Naive B cell (primary cell): ENCODE measurements around the gene CCDC190. TPM values are rescaled to one million over a fixed set of nuclear protein-coding genes. Genes with fewer than 3 reads are reported as not detected.
A peak's percentile ranks its signal among the peaks of the same experiment; 100 is the strongest.
"Not testable (repeated sequence)": the region's sequence is repeated elsewhere in the genome, so short reads cannot be mapped to it uniquely, and the experiment has no call there.

Experiments used
- ATAC-seq, 2 donors: fragments of 150-1000 bp; cut with Tn5 transposase; 2 replicates each; pipeline ENCODE4 v1.10.0; 2021; ENCODE audit warnings: low read depth in 2 of 2, mild to moderate bottlenecking in 2 of 2, moderate library complexity in 2 of 2
- DNase-seq: peaks from one replicate; pipeline ENCODE4 v3.0.0; 2022
- H3K27ac Mint-ChIP-seq, 6 donors: one replicate each; pipeline ENCODE4 v1.8.0; 2020 to 2022; ENCODE audit warnings: mild to moderate bottlenecking in 6 of 6, mixed read lengths in 6 of 6, moderate library complexity in 5 of 6, inconsistent platforms in 2 of 6
- H3K27me3 Mint-ChIP-seq, 3 donors: one replicate each; pipeline ENCODE4 v1.8.0; 2021 to 2022; ENCODE audit warnings: mixed read lengths in 3 of 3, mild to moderate bottlenecking in 1 of 3
- H3K36me3 Mint-ChIP-seq, 2 donors: one replicate each; pipeline ENCODE4 v1.8.0; 2020 to 2022; ENCODE audit warnings: mixed read lengths in 2 of 2, inconsistent platforms in 1 of 2, mild to moderate bottlenecking in 1 of 2
- H3K4me1 Mint-ChIP-seq, 3 donors: one replicate each; pipeline ENCODE4 v1.8.0; 2020 to 2022; ENCODE audit warnings: mixed read lengths in 3 of 3, inconsistent platforms in 1 of 3, mild to moderate bottlenecking in 1 of 3, moderate library complexity in 1 of 3
- H3K4me3 Mint-ChIP-seq, 8 donors: one replicate each; pipeline ENCODE4 v1.8.0; 2020 to 2022; ENCODE audit warnings: mild to moderate bottlenecking in 8 of 8, mixed read lengths in 8 of 8, moderate library complexity in 8 of 8, inconsistent platforms in 2 of 8
- H3K9me3 Mint-ChIP-seq, 7 donors: one replicate each; pipeline ENCODE4 v1.8.0; 2020 to 2022; ENCODE audit warnings: mixed read lengths in 7 of 7, mild to moderate bottlenecking in 5 of 7, inconsistent platforms in 2 of 7, moderate library complexity in 1 of 7
- polyA plus RNA-seq, 6 donors: library from polyadenylated mRNA; unstranded; fragments of 300-500 nt; fragmentation: Illumina TruSeq; gene quantifications; one replicate each; pipeline ENCODE4 v1.2.3, GENCODE V29; 2021; ENCODE audit warnings: low read depth in 6 of 6

CCDC190 gene
- polyA plus RNA-seq, 6 donors from 2014 or later, result not detected

- Mint-ChIP-seq H3K4me3 (no peak overlapping the region), H3K27ac (no peak overlapping the region), H3K9me3 (peaks cover 5 to 13% (median 8%) of the 10 kb centered on the region in 7 donors), H3K27me3 (peaks cover 12 to 32% (median 26%) of the 10 kb centered on the region in 3 donors), H3K36me3 (peaks cover 0 to 8% of the 10 kb centered on the region in 2 donors), H3K4me1 (no peaks in the 10 kb centered on the region)
- no peak for ATAC-seq
- DNase-seq, result no peak
Observed at GRCh38 chr1:162844153-162844552, 16.8 kb downstream of the CCDC190 start.

DNA sequence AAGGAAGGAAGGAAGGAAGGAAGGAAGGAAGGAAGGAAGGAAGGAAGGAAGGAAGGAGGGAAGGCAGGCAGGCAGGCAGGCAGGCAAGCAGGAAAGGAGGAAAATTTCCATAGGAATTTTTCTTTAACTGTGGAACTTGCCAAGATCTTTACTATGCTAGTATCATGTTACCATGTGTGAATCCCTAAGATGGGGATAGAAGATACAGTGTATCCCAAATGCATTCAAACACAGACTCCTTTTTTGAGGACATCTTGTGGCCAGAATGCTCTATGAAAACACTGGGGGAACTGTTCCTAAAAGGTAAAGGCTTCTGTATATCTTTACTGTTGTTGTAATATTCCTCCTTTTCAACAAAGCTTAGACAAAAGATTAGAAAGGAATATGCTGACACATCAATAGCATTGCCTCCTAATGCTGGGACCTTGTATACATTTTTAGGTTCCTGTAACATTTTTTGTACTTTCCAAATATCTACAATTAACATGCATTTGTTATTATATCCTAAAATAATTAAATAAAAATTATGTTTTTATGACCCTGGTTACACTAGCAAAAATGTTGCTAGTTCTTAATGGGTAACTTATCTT lies 20.6 kb downstream of the CCDC190 start:
- DNase-seq (no peak), ATAC-seq (no peak)
- Mint-ChIP-seq H3K27me3 (peaks cover 14 to 22% (median 22%) of the 10 kb centered on the region in 3 donors), H3K9me3 (peaks cover 10 to 34% (median 19%) of the 10 kb centered on the region in 7 donors), H3K4me1 (no peaks in the 10 kb centered on the region), H3K27ac (no peak overlapping the region), H3K4me3 (no peak overlapping the region), H3K36me3 (peaks cover 5 to 16% of the 10 kb centered on the region in 2 donors)

- Mint-ChIP-seq H3K4me1 (no peaks in the 10 kb centered on the region), H3K36me3 (peaks cover 5 to 16% of the 10 kb centered on the region in 2 donors), H3K27ac (no peak overlapping the region), H3K9me3 (peaks cover 10 to 35% (median 20%) of the 10 kb centered on the region in 7 donors), H3K4me3 (no peak overlapping the region), H3K27me3 (peaks cover 15 to 25% (median 20%) of the 10 kb centered on the region in 3 donors)
- no peak for DNase-seq
- no peak for ATAC-seq
Observed at GRCh38 chr1:162838863-162839262, 22.1 kb downstream of the CCDC190 start.

GRCh38 chr1:162835157-162835899 lies 25.6 kb downstream of the CCDC190 start:
- no peaks in the 10 kb centered on the region for H3K4me1 Mint-ChIP-seq
- peaks cover 16 to 29% (median 20%) of the 10 kb centered on the region in 3 donors for H3K27me3 Mint-ChIP-seq
- DNase-seq, result no peak
- H3K9me3 Mint-ChIP-seq, result peaks cover 10 to 31% (median 19%) of the 10 kb centered on the region in 7 donors
- H3K36me3 Mint-ChIP-seq, result peaks cover 5 to 16% of the 10 kb centered on the region in 2 donors
- H3K27ac Mint-ChIP-seq, result peak overlapping the region in 1 of 6 donors; percentile 7
- no peak overlapping the region for H3K4me3 Mint-ChIP-seq
- no peak for ATAC-seq

DNA sequence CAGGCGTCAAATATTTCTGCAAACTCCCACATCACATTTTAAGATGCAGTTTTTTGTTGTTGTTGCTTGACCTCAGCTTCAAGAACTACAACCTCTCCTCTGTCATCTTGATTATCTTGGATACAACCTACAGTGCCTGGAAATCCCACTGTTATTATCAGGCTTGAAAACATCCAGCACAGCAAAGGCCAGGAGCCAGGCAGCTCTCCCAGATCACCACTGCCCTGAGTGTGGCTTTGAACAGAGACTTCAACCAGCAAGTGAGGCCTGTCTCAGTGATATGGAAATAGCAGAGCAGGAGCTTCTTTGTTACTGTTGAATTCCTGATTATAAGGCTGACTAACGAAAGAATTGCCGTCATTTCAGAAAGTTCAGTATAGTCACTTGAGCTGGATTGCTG lies 28.5 kb downstream of the CCDC190 start:
- Mint-ChIP-seq H3K4me3 (no peak overlapping the region), H3K27ac (peak overlapping the region in 1 of 6 donors; percentile 20), H3K27me3 (peaks cover 16 to 34% (median 32%) of the 10 kb centered on the region in 3 donors), H3K4me1 (no peaks in the 10 kb centered on the region), H3K9me3 (peaks cover 0 to 12% (median 5%) of the 10 kb centered on the region in 7 donors), H3K36me3 (no peaks in the 10 kb centered on the region)
- ATAC-seq (no peak), DNase-seq (no peak)

- no peak overlapping the region for H3K27ac Mint-ChIP-seq
- peaks cover 0 to 5% (median 0%) of the 10 kb centered on the region in 7 donors for H3K9me3 Mint-ChIP-seq
- no peak for DNase-seq
- ATAC-seq, result no peak
- H3K4me1 Mint-ChIP-seq, result no peaks in the 10 kb centered on the region
- no peak overlapping the region for H3K4me3 Mint-ChIP-seq
- H3K36me3 Mint-ChIP-seq, result no peaks in the 10 kb centered on the region
- H3K27me3 Mint-ChIP-seq, result peaks cover 33 to 43% (median 43%) of the 10 kb centered on the region in 3 donors
Observed at GRCh38 chr1:162829268-162829667, 31.7 kb downstream of the CCDC190 start.

DNA sequence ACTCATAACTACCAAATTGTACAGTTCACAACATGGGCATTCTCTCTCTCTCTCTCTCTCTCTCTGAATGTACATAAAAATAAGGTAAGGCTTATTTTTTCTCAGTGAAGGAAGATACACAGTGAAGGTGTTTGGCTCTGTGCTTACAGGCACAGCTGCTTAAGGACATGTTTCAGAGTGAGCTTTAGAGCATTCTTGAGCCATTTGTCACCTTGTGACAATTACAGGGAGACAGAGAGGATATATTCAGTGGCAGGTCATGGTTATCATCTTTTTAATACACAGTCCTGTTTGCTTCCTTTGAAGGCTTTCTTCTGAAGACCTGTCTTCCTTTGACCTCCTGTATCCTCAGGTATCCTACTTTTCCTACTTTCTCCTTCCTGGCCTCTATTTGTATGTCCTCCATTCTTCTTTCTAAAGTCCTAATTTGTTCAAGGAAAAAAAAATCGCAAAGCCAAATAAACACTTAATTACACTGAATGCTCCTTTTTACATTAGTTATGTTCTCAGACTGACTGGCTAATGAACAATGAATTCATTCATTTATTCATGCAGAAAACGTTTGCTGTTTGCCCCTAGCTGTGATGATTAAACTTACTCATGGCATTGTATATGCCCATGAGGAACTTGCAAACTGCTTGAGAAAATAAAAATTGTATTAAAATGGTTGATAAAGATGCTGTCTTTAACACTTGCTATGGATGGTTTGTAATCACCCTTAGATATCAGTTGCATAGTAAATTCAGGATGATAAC lies 37.0 kb downstream of the CCDC190 start:
- H3K9me3 Mint-ChIP-seq, result peaks cover 0 to 4% (median 0%) of the 10 kb centered on the region in 7 donors
- peaks cover 0 to 5% of the 10 kb centered on the region in 2 donors for H3K36me3 Mint-ChIP-seq
- ATAC-seq, result no peak
- H3K4me1 Mint-ChIP-seq, result peaks cover 8 to 11% (median 10%) of the 10 kb centered on the region in 3 donors
- no peak overlapping the region for H3K4me3 Mint-ChIP-seq
- no peak for DNase-seq
- H3K27ac Mint-ChIP-seq, result peak overlapping the region in 1 of 6 donors; percentile 69
- H3K27me3 Mint-ChIP-seq, result peaks cover 45 to 54% (median 51%) of the 10 kb centered on the region in 3 donors

- Mint-ChIP-seq H3K27ac (no peak overlapping the region), H3K27me3 (peaks cover 45 to 49% (median 48%) of the 10 kb centered on the region in 3 donors), H3K36me3 (peaks cover 0 to 5% of the 10 kb centered on the region in 2 donors), H3K4me3 (peak overlapping the region in 1 of 8 donors; percentile 57), H3K4me1 (peaks cover 8 to 11% (median 10%) of the 10 kb centered on the region in 3 donors), H3K9me3 (peaks cover 0 to 4% (median 0%) of the 10 kb centered on the region in 7 donors)
- ATAC-seq, result no peak
- no peak for DNase-seq
Observed at GRCh38 chr1:162823231-162823630, 37.7 kb downstream of the CCDC190 start.

- Mint-ChIP-seq H3K27me3 (peaks cover 45 to 48% (median 48%) of the 10 kb centered on the region in 3 donors), H3K4me1 (peaks cover 8 to 11% (median 10%) of the 10 kb centered on the region in 3 donors), H3K4me3 (peak overlapping the region in 4 of 8 donors; percentile 7 to 59 (median 39)), H3K27ac (peak overlapping the region in 2 of 6 donors; percentile 5 to 50), H3K36me3 (peaks cover 0 to 5% of the 10 kb centered on the region in 2 donors), H3K9me3 (peaks cover 0 to 4% (median 0%) of the 10 kb centered on the region in 7 donors)
- DNase-seq (no peak), ATAC-seq (peak; percentile 27 to 32)
Observed at GRCh38 chr1:162822391-162823200, 38.4 kb downstream of the CCDC190 start.

DNA sequence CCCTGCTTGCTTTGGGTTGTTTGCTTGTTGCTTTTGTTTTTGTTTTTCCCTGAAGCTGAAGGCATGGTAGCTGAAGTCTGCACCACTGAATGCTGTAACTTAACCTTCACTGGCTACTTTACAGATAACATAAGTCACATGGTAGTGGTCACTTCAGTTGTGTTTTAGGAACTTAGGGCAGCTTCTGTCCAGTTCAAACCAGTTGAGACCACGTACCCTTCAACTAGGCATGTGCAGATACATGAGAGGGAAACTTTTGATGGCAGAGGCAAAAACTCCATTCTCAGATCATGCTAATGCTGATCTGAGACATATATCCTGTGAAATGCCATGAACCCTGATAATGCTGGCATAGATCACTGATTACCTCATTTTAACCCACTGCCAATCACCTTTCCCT lies 42.3 kb downstream of the CCDC190 start:
- H3K4me3 Mint-ChIP-seq, DNase-seq, H3K36me3 Mint-ChIP-seq, H3K27ac Mint-ChIP-seq, H3K9me3 Mint-ChIP-seq, ATAC-seq: not testable (repeated sequence)
- H3K4me1 Mint-ChIP-seq, result peaks cover 8 to 11% (median 10%) of the 10 kb centered on the region in 3 donors
- H3K27me3 Mint-ChIP-seq, result peaks cover 18 to 29% (median 22%) of the 10 kb centered on the region in 3 donors

DNA sequence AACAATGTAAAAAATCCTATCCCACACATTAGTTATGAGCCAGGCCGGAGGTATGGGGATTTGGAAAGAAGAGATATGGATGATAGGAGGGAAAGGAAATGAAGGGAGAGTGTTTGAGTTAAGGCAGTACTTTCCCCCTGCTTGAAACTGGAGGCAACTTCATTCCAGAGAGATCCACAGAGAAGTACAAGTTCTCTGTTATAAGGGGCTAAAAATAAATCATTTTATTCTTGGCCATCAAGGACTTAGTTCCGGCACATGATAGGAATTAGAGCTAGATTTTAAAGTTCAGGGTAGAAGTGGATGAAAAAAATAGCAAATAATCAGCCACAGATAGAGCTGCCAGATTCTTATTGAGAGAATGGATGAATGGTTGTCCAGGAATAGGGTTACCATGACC lies 42.8 kb downstream of the CCDC190 start:
- Mint-ChIP-seq H3K4me1 (peaks cover 8 to 11% (median 10%) of the 10 kb centered on the region in 3 donors), H3K27me3 (peaks cover 16 to 24% (median 17%) of the 10 kb centered on the region in 3 donors)
- ATAC-seq, H3K4me3 Mint-ChIP-seq, DNase-seq, H3K9me3 Mint-ChIP-seq, H3K36me3 Mint-ChIP-seq, H3K27ac Mint-ChIP-seq: not testable (repeated sequence)

GRCh38 chr1:162812357-162812756 lies 48.6 kb downstream of the CCDC190 start:
- H3K27me3 Mint-ChIP-seq, H3K36me3 Mint-ChIP-seq, H3K4me1 Mint-ChIP-seq, ATAC-seq, H3K4me3 Mint-ChIP-seq, H3K27ac Mint-ChIP-seq, DNase-seq, H3K9me3 Mint-ChIP-seq: not testable (repeated sequence)
